NCI-H2196 treated with DMSO at 0.1 percent for 48 hours (cell line): ENCODE measurements around the gene FOXO4.

ENCODE experiments used
- DNase-seq: peaks from one replicate; lab custom pipeline; 2025; ENCODE audit not compliant: unreplicated experiment; lab: John Stamatoyannopoulos, UW

FOXO4 gene

DNA sequence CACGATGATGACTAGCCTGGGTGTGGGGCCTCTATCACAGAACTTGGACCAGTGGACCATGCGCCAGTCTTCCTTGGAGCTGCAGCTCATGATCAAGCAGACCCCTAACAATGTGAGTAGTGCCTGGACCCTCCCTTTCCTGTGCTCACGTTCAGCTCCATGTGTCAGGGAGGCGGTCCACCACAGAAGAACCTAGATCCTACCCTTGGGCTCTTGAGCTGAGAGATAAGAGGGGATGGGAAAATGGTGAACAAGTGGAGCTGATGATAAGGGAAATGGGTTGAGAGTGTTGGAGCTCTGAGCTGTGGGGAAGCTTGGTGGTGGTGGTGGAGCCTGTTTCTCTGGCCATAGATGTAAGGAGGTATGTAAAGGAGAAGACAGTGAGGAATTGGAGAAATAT lies 35.9 kb downstream of the FOXO4 start:
- no peak for DNase-seq

DNA sequence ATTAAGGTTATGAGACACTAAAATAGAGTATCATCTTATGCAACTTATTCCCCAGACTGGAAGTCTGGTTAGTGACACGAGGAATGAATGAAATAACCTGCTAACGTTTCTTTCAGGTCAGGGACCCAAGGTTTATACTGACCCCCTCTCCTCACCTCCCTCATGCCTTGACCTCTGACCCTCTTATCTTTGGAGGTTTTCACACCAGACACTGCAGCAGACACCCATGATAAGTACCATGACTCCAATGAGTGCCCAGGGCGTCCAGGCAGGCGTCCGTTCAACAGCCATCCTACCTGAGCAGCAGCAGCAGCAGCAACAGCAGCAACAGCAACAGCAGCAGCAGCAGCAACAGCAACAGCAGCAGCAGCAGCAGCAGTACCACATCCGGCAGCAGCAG lies 44.8 kb downstream of the FOXO4 start:
- DNase-seq = no peak

DNA sequence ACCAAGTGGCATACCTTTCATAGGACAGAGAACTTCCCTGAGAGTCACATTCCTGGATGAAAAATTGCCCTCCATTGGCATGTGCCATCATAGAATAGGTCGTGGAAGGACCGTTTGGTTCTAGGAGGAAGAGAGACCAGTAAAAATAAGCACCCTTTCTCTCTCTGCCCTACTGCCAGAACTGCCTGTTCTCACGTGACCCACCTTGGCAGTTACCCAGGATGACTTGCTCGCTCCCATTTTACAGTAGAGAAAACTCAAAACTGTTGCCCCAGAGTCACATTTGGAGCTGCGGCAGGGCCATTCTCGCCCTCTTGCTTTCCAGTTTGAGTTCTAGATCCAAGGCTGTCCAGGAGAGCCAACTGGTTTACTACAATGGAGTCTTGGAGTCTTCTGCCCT lies 47.9 kb downstream of the FOXO4 start:
- DNase-seq = no peak

DNA sequence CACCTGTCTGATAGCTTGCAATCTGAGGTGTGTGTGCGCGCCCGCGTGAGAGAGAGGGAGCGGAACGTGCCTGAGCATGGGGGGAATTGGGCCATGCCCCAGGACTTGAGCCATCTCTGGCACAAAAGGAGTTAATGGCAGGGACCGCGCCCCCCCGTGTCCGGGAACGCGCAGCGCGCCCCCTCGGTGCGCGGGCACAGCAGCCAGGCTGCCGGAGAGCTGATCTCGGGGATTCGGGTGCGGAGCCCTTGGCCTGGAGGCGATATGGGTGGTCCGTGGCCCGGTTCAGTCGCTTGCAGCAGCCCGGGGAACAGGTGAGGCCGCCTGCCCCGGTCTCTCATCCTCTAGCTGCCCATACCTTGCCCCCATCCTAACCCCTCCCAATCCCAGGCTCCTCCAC lies 49.0 kb downstream of the FOXO4 start, which contains the start of gene NLGN3:
Gene NLGN3 (plus strand): TSS at position 191 of the 400 bp plus-strand sequence. CDS start 2,909 bp downstream, outside the sequence.
- no peak for DNase-seq

DNA sequence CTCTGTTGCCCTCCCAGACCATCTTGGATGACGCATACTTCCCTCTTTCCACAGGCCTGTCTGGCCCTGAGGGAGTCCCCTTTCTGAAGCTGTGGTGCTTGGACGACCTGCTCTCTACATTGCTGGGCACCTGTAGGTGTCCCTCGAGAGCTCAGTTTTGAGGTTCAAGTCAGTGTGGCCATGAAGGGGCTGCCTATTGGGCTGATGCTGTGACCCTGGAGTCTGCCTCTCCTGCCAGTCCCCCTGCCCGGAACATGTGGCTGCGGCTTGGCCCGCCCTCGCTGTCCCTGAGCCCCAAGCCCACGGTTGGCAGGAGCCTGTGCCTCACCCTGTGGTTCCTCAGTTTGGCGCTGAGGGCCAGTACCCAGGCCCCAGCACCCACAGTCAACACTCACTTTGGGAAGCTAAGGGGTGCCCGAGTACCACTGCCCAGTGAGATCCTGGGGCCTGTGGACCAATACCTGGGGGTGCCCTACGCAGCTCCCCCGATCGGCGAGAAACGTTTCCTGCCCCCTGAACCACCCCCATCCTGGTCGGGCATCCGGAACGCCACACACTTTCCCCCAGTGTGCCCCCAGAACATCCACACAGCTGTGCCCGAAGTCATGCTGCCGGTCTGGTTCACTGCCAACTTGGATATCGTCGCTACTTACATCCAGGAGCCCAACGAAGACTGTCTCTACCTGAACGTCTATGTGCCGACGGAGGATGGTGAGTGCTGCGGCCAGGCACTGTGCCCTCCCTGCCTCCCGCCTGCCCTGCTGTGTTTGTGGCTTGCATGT lies 52.0 kb downstream of the FOXO4 start:
- no peak for DNase-seq

DNA sequence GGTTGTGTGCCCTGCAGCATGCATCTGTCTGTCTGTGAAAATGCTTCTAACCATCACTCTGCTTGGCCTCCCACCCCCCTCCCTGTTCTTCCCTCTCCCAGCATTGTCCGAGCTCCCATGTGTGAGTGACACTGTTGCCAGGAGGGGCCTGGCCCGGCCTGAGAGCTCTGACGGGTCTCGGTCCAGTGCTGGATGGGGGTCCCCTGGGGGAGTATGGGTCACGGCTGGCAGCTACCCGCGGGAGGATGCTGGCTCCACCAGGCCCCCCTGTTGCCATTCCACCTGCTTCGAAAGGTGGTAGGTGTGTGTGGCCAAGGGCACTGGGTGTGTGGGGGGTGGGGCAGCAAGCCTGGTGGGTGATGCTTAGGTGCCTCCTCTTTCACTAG lies 52.6 kb downstream of the FOXO4 start:
- DNase-seq = no peak

DNA sequence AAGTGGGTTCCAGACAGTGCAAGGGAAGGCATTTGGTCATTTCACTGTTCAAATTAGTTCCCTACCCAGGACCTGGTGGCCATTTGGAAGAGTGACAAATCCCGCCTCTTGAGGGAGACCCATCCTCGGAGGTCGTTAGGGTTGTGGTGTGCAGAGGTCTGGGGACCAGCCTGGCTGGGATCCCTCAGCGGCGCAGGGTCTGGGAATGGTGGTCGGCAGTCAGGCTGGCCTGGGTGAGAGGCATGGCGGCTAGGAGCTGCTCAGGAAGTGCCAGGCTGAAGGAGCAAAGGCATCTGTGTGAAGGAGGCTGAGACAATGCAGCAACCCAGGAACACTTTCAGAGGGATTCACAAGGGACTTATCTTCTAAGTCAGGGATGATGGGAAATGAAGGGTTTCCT lies 55.7 kb downstream of the FOXO4 start:
- DNase-seq = no peak
